ENCODE results near the gene ADAMTS2.

GRCh38 chr5:179135006-179135405 lies 210.3 kb downstream of the ADAMTS2 start:
- TF ChIP-seq, protein P1, sequence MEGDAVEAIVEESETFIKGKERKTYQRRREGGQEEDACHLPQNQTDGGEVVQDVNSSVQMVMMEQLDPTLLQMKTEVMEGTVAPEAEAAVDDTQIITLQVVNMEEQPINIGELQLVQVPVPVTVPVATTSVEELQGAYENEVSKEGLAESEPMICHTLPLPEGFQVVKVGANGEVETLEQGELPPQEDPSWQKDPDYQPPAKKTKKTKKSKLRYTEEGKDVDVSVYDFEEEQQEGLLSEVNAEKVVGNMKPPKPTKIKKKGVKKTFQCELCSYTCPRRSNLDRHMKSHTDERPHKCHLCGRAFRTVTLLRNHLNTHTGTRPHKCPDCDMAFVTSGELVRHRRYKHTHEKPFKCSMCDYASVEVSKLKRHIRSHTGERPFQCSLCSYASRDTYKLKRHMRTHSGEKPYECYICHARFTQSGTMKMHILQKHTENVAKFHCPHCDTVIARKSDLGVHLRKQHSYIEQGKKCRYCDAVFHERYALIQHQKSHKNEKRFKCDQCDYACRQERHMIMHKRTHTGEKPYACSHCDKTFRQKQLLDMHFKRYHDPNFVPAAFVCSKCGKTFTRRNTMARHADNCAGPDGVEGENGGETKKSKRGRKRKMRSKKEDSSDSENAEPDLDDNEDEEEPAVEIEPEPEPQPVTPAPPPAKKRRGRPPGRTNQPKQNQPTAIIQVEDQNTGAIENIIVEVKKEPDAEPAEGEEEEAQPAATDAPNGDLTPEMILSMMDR (IDR thresholded peaks at IDR 0.05), result no peak
- TF ChIP-seq POLR2A (IDR thresholded peaks at IDR 0.05), result no peak
